NCI-H345 (cell line): ENCODE measurements around the gene ZMIZ2.
"Not testable (repeated sequence)": the region's sequence is repeated elsewhere in the genome, so short reads cannot be mapped to it uniquely, and the experiment has no call there.

Experiments used
- DNase-seq: peaks from one replicate; lab custom pipeline; 2025; lab: John Stamatoyannopoulos, UW

Gene ZMIZ2

GRCh38 chr7:44774486-44774885, 25.8 kb downstream of the ZMIZ2 start:
- not testable (repeated sequence) for DNase-seq

DNA sequence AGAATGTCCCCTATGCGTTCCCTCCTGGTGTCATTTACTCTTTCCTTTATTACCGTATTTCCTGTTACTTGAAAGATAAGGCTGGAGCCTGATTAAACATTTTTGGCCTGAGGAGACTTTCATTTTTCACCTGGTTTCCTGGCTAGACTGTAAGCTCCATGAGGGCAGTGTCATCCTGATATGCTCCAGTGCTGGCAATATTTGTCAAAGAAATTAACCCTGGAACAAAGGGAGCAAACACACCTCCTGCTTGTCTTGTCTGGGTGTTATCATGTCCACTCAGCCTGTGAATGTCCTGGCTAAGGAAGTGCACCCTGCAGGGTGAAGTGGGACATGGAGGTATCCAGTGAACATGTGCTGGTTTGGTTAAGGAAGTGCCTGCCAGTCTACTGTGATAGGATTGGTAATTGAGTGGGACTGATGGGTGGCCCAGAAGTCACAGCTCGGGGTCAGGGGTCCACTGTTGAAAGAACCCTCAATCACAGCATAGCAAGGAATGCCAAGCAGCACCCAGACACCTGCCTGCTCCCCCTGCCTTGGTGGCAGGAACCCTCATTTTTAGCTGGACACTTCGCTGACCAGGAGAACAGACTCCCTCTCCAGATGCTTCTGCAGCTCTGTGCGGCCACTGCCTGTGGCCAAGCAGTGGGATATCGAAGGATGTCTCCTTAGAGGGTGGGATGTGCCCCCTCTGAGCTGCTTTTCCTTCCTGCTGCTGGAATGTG, 26.9 kb downstream of the ZMIZ2 start:
- DNase-seq, result no peak

DNA sequence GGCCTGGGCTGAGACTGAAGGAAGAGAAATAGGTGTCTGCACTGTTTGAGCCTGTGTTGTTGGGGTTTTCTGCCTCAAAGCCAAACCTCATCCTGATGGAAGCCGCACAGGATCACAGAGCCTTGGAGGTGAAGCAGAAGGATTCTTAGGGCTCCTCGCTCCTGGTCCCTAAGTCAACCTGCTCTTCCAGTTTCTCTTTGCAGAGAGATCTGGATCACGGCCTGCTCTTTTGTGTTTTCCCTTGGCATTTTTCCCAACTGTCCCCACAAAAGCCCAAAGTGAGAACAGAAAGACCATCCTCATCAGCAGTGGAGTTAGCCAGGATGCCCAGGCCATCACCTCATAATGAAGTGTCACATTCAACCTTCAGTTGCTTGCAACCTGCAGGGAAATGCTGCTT, 27.6 kb downstream of the ZMIZ2 start:
- no peak for DNase-seq

DNA sequence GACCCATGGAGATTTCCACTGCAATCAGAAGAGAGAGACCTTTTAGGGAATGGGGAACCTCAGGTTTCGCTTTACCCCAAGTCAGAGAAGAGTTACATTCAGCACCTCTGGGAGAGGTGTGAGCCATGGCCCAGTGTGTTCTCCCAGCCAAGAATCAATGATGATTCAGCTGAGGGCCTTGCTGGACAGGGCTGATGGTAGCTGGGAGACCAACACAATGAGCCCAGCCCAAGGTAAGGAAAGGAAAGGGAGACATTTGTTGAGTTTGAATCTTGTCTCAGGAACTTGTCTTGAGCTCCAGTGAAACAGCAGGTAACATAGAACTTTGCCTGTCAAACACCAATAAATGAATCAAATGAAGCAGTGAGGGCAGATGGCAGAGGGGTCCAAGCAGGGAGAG, 33.8 kb downstream of the ZMIZ2 start:
- no peak for DNase-seq

- no peak for DNase-seq
Measured at GRCh38 chr7:44783407-44783806, 34.8 kb downstream of the ZMIZ2 start.

DNA sequence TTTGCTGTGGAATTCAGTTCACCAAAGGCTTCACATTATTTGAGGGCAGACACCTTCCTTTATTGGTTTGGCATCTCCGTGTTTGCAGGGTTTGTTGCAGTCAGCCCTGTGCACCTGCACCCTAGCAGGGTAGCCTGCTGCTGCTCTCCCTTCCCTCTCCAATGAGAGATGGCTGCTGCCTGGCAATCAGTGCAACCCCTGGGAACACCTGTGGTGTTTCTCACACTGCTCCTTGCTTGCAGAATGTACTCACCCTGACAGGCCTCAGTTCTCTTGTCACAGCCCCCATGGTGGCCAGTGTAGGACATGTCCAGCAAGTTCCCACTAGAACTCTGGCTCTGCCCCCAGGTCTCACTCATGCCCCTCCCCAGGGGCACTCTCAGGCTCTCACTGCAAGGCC, 35.7 kb downstream of the ZMIZ2 start:
- DNase-seq, result no peak

DNA sequence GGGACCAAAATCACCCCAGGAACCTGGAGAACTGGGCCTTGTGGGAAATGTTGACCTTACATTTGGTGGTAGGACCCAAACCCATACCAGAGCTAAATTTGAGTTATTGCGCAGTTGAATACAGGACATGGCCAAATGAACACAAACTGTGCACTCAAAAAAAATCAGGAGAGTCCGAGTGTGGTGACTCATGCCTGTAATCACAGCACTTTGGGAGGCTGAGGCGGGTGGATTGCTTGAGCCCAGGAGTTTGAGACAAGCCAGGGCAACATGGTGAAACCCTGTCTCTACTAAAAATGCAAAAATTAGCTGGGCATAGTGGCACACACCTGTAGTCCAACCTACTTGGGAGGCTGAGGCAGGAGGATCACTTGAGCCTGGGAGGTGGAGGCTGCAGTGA, 36.6 kb downstream of the ZMIZ2 start:
- not testable (repeated sequence) for DNase-seq

DNA sequence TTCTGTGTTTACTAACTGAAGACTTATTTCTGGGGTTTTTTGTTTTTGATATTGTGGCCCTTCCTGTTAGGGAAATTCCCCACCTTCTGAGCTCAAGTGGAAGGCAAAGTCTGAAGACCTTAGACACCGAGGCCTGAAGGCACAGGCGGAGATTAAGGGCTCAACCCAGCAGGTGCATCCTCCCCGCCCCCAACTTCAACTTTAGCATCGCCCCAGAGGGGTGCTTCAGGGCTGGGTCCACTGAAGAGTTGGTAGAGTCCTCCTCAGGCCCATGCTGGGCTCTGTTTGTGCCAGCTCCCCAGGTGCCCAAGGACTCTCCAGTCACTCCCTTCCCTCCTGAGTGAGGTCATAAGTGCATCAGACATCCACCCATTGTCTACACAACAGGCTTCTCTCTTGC, 38.4 kb downstream of the ZMIZ2 start:
- DNase-seq, result no peak

GRCh38 chr7:44787762-44788161, 39.1 kb downstream of the ZMIZ2 start:
- no peak for DNase-seq

- no peak for DNase-seq
Measured at GRCh38 chr7:44789990-44790389, 41.3 kb downstream of the ZMIZ2 start.

GRCh38 chr7:44791278-44792219, 42.9 kb downstream of the ZMIZ2 start:
- DNase-seq, result no peak

- no peak for DNase-seq
Measured at GRCh38 chr7:44793919-44794318, 45.3 kb downstream of the ZMIZ2 start.

- DNase-seq, result no peak
Measured at GRCh38 chr7:44794331-44794730, 45.7 kb downstream of the ZMIZ2 start.

- DNase-seq, result peak; percentile 64
Measured at GRCh38 chr7:44796034-44796503, 47.4 kb downstream of the ZMIZ2 start.

DNA sequence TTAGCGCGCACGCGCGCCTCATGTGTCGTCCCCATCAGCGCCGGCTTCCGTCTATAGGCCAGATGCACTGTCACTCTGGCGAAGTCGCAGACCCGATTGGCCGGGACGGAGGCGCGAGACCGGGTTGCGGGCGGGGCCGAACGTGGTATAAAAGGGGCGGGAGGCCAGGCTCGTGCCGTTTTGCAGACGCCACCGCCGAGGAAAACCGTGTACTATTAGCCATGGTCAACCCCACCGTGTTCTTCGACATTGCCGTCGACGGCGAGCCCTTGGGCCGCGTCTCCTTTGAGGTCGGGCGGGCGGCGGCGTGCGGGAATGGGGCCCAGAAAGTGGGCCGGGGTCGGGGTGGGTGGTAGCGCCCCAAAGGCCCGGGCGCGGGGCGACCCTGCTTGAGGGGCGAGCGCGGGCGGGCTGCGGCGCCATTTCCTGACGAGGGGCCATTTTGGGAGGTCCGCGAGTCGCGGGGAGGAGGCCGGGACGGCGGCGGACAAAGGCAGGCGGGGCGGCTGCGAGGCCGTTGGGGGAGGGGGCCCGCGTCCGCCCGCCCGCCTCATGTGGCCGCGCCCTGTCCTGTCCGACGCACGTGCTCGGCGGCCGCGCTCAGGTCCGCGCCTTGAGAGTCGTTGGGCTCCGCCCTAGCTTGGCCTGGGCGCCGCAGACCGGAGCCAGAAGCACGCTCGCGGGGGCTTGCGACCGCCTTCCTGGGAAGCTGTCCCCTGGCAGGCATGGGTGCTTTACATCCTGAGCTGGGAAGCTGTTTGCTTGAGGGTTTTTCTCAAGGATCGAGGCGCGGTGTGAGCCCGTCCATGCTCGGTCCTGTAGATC, 48.1 kb downstream of the ZMIZ2 start, which contains the start of gene PPIA:
TSS of gene PPIA (plus strand) at position 178 of the 825 bp plus-strand sequence. CDS start at position 222, 44 bp downstream.
- peak; percentile 99 for DNase-seq

DNA sequence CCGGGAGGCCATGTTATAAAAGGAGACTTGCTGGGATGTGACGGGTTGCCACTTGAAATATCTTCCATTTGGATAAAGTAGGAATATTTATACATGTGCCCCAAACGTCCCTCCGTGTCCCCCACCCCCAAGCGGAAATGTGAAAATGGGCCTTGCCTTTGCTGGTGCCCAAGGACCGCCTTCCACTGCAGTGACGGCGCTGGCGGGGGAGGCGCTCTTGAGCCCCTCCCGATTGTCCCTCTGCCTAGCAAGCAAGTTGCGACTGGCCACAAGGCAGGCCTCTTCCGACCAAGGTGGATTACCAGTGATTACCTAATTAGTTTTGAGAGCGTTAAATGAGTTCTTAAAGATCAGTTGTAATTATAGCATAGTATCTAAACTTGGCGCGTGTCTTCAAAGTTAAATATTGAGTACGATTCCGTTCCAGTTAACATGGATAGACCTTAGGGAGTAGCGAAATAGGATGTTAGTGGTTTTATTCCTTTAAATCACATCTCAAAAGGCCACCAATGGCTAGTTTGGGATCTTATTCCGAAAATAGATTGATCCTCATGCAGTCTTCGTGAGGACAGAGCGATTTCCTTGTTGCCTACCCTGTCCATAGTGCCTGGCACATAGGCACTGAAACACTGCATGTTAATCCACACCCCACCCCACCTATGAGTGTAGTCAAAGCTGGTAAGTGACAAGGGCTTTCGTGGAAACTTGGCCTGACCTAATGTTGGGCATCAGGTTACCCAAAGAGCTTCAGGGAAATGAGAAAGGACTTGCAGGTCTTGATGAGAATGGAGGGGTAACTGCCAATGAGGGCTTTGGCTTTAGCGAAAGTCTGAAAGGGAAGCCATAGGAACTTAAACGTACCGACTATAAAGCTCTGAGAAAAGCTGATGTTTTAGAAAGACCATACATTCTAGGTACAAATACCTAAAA, 48.9 kb downstream of the ZMIZ2 start:
- peak; percentile 82 for DNase-seq

DNA sequence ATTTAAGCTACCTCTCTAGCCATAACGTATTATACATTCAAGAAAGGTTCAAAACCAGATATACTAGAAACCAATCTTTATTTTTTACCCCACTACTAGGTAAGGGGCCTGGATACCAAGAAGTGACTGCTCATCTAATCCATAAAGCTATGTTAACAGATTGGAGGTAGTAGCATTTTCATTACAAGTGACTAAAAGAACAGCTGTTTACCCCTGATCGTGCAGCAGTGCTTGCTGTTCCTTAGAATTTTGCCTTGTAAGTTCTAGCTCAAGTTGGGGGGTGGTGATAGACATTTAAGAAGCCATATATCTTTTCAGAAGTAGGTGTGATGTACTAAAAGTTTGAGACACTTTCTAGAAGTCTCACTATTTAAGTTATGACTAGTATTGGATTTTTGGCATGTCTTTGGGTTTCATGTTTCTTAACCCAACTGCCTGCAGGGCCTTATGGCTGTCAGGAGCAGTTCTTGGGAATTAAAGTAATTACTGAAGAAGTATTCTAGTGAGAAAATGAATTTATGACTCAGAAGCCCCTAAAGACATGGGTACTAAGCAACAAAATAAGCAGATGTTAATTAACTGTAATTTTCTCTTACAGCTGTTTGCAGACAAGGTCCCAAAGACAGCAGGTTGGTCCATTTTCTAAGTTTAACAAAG, 50.1 kb downstream of the ZMIZ2 start:
- no peak for DNase-seq

GRCh38 chr7:44799939-44800338, 51.3 kb downstream of the ZMIZ2 start:
- DNase-seq, result no peak

GRCh38 chr7:44801890-44802289, 53.2 kb downstream of the ZMIZ2 start:
- no peak for DNase-seq

DNA sequence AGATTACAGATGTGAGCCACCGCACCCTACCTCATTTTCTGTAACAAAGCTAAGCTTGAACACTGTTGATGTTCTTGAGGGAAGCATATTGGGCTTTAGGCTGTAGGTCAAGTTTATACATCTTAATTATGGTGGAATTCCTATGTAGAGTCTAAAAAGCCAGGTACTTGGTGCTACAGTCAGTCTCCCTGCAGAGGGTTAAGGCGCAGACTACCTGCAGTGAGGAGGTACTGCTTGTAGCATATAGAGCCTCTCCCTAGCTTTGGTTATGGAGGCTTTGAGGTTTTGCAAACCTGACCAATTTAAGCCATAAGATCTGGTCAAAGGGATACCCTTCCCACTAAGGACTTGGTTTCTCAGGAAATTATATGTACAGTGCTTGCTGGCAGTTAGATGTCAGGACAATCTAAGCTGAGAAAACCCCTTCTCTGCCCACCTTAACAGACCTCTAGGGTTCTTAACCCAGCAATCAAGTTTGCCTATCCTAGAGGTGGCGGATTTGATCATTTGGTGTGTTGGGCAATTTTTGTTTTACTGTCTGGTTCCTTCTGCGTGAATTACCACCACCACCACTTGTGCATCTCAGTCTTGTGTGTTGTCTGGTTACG, 53.9 kb downstream of the ZMIZ2 start:
- DNase-seq, result no peak
